ENCODE data around the gene PRKCI. TPM values are rescaled to one million over a fixed set of nuclear protein-coding genes. Genes with fewer than 3 reads are reported as not detected.

Gene PRKCI
- total RNA-seq, 1 experiment from 2014 or later = 25.2 TPM

DNA sequence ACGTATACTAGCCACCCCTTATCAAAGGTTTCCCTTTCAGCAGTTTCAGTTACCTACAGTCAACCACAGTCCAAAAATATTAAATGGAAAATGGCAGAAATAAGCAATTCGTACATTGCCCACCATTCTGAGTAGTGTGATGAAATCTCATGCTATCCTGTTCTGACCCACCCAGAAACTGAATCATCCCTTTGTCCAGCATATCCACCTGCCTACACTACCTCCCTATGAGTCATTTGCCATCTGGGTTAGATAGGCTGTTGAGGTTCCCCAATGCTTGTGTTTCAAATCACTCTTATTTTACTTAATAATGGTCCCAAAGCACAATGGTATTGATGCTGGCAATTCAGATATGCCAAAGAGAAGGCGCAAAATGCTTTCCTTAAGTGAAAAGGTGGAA is 25.4 kb upstream of the PRKCI start:
- BruUV-seq (replicated peaks) = no TSS peak
- ChIA-PET POLR2A (no interaction called here), RAD21 (ENCODE audit: low non-redundant PET in 1 of 2, low total read pairs in 2 of 2, uncharacterized antibody in 2 of 2, unreplicated experiment in 2 of 2) (no interaction called here), CTCF (no interaction called here)
- peak overlapping the region; percentile 58 for H2AFZ ChIP-seq (ENCODE audit: low read depth, low read length, poor library complexity, severe bottlenecking)
- H3K9ac ChIP-seq (ENCODE audit: low read length) = no peak overlapping the region
- peak; percentile 74 for TF ChIP-seq CEBPB (IDR thresholded peaks at IDR 0.05; ENCODE audit: low read depth)
- no peak for TF ChIP-seq POLR2A (IDR thresholded peaks at IDR 0.05; ENCODE audit: borderline replicate concordance, extremely low read depth, insufficient read depth, insufficient read length)
- no peak for TF ChIP-seq ZNF274 (IDR thresholded peaks at IDR 0.05; ENCODE audit: low read depth, low read length)
- TF ChIP-seq TCF7L2 (IDR thresholded peaks at IDR 0.05; ENCODE audit: borderline replicate concordance, extremely low read depth, insufficient read depth, insufficient read length) = no peak
- TF ChIP-seq JUND (IDR thresholded peaks at IDR 0.05) = peak; percentile 62
- TF ChIP-seq EZH2 (IDR thresholded peaks at IDR 0.05) = no peak
- peak; percentile 31; the same call in 1 of the 2 replicates for TF ChIP-seq SP1 (IDR thresholded peaks at IDR 0.05; ENCODE audit: low read depth)
- no peak for TF ChIP-seq SIN3A (IDR thresholded peaks at IDR 0.05; ENCODE audit: low read depth)
- TF ChIP-seq, protein P1, sequence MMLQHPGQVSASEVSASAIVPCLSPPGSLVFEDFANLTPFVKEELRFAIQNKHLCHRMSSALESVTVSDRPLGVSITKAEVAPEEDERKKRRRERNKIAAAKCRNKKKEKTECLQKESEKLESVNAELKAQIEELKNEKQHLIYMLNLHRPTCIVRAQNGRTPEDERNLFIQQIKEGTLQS (IDR thresholded peaks at IDR 0.05) = 0 out of 2 replicates have a peak, but pooled peaks have one; percentile 47
- peak; percentile 45; the same call in 1 of the 2 replicates for TF ChIP-seq CBX3 (IDR thresholded peaks at IDR 0.05; ENCODE audit: low read depth)
- TF ChIP-seq FOSL1 (IDR thresholded peaks at IDR 0.05; ENCODE audit: low read depth) = peak; percentile 71
- no peak for TF ChIP-seq ZFX (IDR thresholded peaks at IDR 0.05)
- TF ChIP-seq, protein P2, sequence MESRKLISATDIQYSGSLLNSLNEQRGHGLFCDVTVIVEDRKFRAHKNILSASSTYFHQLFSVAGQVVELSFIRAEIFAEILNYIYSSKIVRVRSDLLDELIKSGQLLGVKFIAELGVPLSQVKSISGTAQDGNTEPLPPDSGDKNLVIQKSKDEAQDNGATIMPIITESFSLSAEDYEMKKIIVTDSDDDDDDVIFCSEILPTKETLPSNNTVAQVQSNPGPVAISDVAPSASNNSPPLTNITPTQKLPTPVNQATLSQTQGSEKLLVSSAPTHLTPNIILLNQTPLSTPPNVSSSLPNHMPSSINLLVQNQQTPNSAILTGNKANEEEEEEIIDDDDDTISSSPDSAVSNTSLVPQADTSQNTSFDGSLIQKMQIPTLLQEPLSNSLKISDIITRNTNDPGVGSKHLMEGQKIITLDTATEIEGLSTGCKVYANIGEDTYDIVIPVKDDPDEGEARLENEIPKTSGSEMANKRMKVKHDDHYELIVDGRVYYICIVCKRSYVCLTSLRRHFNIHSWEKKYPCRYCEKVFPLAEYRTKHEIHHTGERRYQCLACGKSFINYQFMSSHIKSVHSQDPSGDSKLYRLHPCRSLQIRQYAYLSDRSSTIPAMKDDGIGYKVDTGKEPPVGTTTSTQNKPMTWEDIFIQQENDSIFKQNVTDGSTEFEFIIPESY (IDR thresholded peaks at IDR 0.05; ENCODE audit: extremely low read depth, insufficient replicate concordance, low read length) = no peak
- no peak for TF ChIP-seq YY1 (IDR thresholded peaks at IDR 0.05; ENCODE audit: extremely low read depth, insufficient replicate concordance, low read depth, low read length)
- 0 out of 2 replicates have a peak, but pooled peaks have one; percentile 39 for TF ChIP-seq SRF (IDR thresholded peaks at IDR 0.05; ENCODE audit: low read depth)
- TF ChIP-seq, protein P3, sequence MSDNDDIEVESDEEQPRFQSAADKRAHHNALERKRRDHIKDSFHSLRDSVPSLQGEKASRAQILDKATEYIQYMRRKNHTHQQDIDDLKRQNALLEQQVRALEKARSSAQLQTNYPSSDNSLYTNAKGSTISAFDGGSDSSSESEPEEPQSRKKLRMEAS (IDR thresholded peaks at IDR 0.05) = 0 out of 2 replicates have a peak, but pooled peaks have one; percentile 35
- TF ChIP-seq POLR2AphosphoS5 (IDR thresholded peaks at IDR 0.05; ENCODE audit: low read depth, low read length) = no peak
- H3K9me2 ChIP-seq (ENCODE audit: insufficient read depth) = no peaks in the 10 kb centered on the region
- DNase-seq (ENCODE audit: low read depth, low spot score) (peak; percentile 38), ATAC-seq (no peak; the same call in 1 of the 2 replicates)
- peaks cover 0 to 7% of the 10 kb centered on the region in 2 experiments; a peak in 2 of 4 replicates for H3K4me1 ChIP-seq (ENCODE audit: control insufficient read depth in 1 of 2, insufficient read depth in 2 of 2, low read length in 2 of 2)
- 0 out of 2 replicates have a peak overlapping the region, but pooled peaks have one; percentile 9 for H3K4me2 ChIP-seq (ENCODE audit: low read length)
- no peak overlapping the region for H3K27ac ChIP-seq (ENCODE audit: low read depth, low read length)
- no peaks in the 10 kb centered on the region for H3K27me3 ChIP-seq (ENCODE audit: insufficient read depth, low read length)
- no peak overlapping the region for H3K4me3 ChIP-seq (replicated peaks in 1 of 2; ENCODE audit: low read depth in 1 of 2, low read length in 2 of 2)
- no peaks in the 10 kb centered on the region for H3K79me2 ChIP-seq (ENCODE audit: insufficient read depth, low read length)
- H4K20me1 ChIP-seq (ENCODE audit: insufficient read depth) = no peaks in the 10 kb centered on the region
- intact Hi-C loops (cut with micrococcal nuclease) = no loop called here
- H3K36me3 ChIP-seq (ENCODE audit: control insufficient read depth in 1 of 2, insufficient read depth in 2 of 2, low read length in 2 of 2) = no peaks in the 10 kb centered on the region
- H3K9me3 ChIP-seq (ENCODE audit: control insufficient read depth in 1 of 2, insufficient read depth in 1 of 2, low read depth in 1 of 2, low read length in 2 of 2) = no peaks in the 10 kb centered on the region

Data from HCT116 (cell line).